HG03565 (cell line): ENCODE data around the gene LAMTOR5.

Experiments used
- ATAC-seq: cut with Tn5 transposase; IDR thresholded peaks from one replicate; pipeline ENCODE4 v1.9.1; 2021; ENCODE audit warnings: mild to moderate bottlenecking, moderate library complexity; ENCODE audit not compliant: unreplicated experiment

Gene LAMTOR5

GRCh38 chr1:110390692-110391245, 16.7 kb downstream of the LAMTOR5 start, which contains the start of gene SLC16A4:
Gene SLC16A4 (minus strand): TSS chr1:110391026. CDS start chr1:110389323, 1,703 bp downstream.
- no peak for ATAC-seq

- ATAC-seq = no peak
These were observed 17.4 kb downstream of the LAMTOR5 start for GRCh38 chr1:110390096-110390495.

DNA sequence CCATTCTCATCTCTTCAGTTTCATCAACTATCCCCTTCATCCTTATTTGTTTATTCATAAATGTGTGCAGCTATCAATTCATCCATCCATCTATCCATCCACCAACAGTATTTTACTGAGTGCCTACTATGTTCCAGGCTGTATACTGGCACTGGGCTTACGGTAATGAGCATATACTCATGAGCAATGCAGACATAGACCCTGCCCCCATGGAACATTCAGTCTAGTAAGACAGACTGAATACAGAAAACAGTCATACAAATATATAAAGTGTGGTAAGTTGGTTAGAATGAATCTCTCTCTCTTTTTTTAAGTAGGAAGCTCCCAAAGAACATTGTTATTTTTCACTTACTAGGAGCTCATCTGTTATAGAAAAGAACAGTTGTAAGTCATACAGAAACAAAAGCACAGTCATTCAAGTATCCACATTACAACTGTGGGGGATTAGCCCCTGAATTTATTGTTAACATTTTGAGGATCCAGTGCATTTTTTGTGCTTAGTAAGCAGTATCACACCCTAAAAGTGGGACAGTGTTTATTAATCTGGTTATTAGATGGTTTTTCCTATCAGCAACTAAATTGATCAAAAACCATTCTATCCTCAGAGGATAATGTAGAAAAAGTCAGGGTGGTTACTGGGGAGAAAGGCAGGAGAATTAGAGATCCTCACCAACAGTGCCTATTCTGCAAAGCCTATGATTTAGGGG, 20.3 kb downstream of the LAMTOR5 start:
- no peak for ATAC-seq

DNA sequence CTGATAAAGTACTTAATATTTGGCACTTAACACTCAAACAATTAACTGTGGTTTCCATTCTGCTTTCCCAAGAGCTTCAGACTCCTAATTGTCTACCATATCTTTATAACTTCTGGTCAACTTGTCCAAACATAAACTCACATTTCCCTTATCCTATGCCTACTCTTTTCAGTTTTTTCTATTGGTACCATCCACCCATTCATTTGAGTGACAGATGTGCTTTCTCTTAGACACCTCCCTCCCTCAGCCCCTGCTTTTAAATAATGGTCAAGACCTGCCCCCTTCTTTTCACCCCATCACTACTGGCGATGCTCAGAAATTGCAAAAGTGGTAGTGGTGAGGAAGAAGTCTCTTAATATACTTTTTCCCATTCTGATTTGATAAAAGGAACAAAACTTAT, 22.1 kb downstream of the LAMTOR5 start:
- ATAC-seq = no peak

GRCh38 chr1:110384581-110385321, 22.7 kb downstream of the LAMTOR5 start:
- ATAC-seq = no peak

DNA sequence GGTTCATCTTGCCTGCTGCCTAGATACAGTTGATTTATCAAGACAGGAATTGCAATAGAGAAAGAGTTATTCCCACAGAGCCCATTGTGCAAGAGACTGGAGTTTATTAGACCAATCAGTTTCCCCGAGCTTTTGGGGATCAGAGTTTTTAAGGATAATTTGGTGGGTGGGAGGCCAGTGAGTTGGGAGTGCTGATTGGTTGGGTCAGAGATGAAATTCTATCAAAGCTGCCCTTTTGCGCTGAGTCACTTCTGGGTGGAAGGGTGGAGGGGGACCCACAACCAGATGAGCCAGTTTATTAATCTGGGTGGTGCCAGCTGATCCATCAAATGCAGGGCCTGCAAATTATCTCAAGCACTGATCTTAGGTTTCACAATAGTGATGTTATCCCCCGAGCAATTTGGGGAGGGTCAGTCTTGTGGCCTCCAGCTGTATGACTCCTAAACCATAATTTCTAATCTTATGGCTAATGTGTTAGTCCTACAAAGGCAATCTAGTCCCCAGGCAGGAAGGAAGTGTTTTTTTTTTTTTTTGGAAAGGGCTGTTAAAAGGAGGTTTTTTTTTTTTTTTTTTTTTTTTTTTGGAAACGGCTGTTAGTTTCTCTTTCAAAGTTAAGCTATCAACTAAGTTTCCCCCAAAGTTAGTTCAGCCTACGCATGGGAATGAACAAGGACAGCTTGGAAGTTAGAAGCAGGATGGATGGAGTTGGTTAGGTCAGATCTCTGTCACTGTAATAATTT, 24.1 kb downstream of the LAMTOR5 start:
- ATAC-seq = no peak

- no peak for ATAC-seq
These were observed 26.7 kb downstream of the LAMTOR5 start for GRCh38 chr1:110380672-110381283.

- no peak for ATAC-seq
These were observed 32.0 kb downstream of the LAMTOR5 start for GRCh38 chr1:110375490-110375889.

- ATAC-seq = no peak
These were observed 36.7 kb downstream of the LAMTOR5 start for GRCh38 chr1:110370827-110371226.

GRCh38 chr1:110364221-110364620, 43.3 kb downstream of the LAMTOR5 start:
- no peak for ATAC-seq

GRCh38 chr1:110361856-110362255, 45.6 kb downstream of the LAMTOR5 start:
- no peak for ATAC-seq

DNA sequence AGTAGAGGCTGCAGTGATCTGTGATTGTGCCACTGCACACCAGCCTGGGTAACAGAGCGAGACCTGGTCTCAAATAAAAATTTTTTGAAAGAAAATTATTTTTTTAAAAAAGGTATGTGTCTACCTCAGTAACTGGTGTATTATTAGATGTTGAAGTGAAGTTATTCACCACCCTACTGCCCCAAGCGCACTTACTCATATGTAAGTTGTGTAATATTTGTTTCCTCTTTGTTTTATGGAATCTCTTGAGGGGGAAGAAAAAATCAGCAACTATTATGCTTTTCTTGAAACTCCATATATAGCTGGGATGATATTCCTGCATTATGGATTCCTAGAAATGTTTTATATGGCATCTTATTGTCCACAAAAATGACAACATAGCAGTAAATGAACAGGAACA, 47.1 kb downstream of the LAMTOR5 start:
- no peak for ATAC-seq

DNA sequence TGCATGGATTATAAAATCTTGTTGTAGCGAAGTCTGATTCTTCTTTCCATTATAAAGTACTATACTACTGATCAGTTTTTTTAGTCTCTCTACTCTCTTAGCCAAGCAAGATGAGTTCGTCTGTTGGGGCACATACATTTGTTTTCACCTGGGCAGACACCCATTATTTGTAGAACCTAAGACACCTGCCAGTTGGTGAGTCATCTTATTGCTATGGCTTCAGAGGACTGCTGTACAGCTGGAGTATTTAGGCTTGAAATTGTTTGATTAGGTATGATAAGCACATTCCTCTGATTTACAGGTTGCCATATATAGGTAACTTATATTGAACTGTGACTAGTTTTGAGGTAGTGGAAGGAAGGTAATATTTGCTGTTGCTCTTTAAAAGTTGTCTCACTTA, 51.1 kb downstream of the LAMTOR5 start:
- no peak for ATAC-seq

DNA sequence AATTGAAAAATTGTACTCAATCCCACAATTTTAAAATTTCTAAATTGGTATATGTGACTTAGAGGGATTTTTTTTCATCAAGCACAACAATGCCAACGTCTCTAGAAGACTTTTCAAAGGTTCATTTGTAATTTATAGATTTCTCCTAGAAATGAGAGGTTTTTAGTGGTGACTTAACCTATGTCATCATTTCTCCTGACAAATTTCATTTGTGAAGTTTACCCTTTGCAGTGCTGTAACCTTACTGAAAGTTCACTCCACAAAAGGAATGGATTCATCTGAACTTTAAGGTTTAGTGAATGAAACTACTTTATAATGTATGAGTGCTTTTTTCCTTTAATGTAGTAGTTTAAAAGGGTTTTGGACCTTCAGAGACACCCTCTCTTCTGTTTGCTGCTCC, 52.2 kb downstream of the LAMTOR5 start:
- no peak for ATAC-seq
